ENCODE results near the gene TET2. TPM values are rescaled to one million over a fixed set of nuclear protein-coding genes. Genes with fewer than 3 reads are reported as not detected.

Gene TET2
- total RNA-seq, 1 experiment from 2014 or later = 3.4 TPM

- TF ChIP-seq ERG (CRISPR knock-in tag; IDR thresholded peaks at IDR 0.05) (no peak), MLX (CRISPR knock-in tag; IDR thresholded peaks at IDR 0.05) (no peak), MAX (CRISPR knock-in tag; IDR thresholded peaks at IDR 0.05) (no peak), ZNF121 (CRISPR knock-in tag; IDR thresholded peaks at IDR 0.05) (no peak), ZNF512 (CRISPR knock-in tag; IDR thresholded peaks at IDR 0.05; ENCODE audit: borderline replicate concordance) (no peak), ZNF281 (CRISPR knock-in tag; IDR thresholded peaks at IDR 0.05) (no peak), USF2 (CRISPR knock-in tag; IDR thresholded peaks at IDR 0.05) (no peak)
- POLR2A ChIA-PET = no interaction called here
- peaks cover 2% of the 10 kb centered on the region; the same call in 1 of the 2 replicates for H3K36me3 Mint-ChIP-seq
- no peak overlapping the region for H3K4me3 Mint-ChIP-seq
- H3K4me1 Mint-ChIP-seq = no peaks in the 10 kb centered on the region
- ATAC-seq = no peak
- no peak overlapping the region for H3K27ac Mint-ChIP-seq
- peaks cover 5% of the 10 kb centered on the region for H3K27me3 Mint-ChIP-seq (ENCODE audit: low read depth)
- CTCF ChIA-PET = no interaction called here
- no peak for DNase-seq (ENCODE audit: low spot score)
- peaks cover 54% of the 10 kb centered on the region for H3K9me3 Mint-ChIP-seq
Observed at GRCh38 chr4:105305019-105305836, 158.6 kb downstream of the TET2 start.

- Mint-ChIP-seq H3K27me3 (ENCODE audit: low read depth) (peaks cover 8% of the 10 kb centered on the region), H3K4me3 (no peak overlapping the region), H3K9me3 (peaks cover 54% of the 10 kb centered on the region), H3K4me1 (no peaks in the 10 kb centered on the region), H3K27ac (no peak overlapping the region), H3K36me3 (peaks cover 2% of the 10 kb centered on the region; the same call in 1 of the 2 replicates)
- ATAC-seq (no peak), DNase-seq (ENCODE audit: low spot score) (no peak)
- POLR2A ChIA-PET = no interaction called here
- CTCF ChIA-PET = no interaction called here
- TF ChIP-seq RELA (CRISPR knock-in tag; IDR thresholded peaks at IDR 0.05; ENCODE audit: borderline replicate concordance) (no peak), GTF2I (CRISPR knock-in tag; conservative IDR thresholded peaks at IDR 0.05) (no peak), JAZF1 (CRISPR knock-in tag; IDR thresholded peaks at IDR 0.05) (no peak), PRRX2 (CRISPR knock-in tag; IDR thresholded peaks at IDR 0.05) (no peak), E2F5 (CRISPR knock-in tag; IDR thresholded peaks at IDR 0.05) (no peak), MXD4 (CRISPR knock-in tag; IDR thresholded peaks at IDR 0.05; ENCODE audit: borderline replicate concordance) (no peak)
Observed at GRCh38 chr4:105306158-105306781, 159.6 kb downstream of the TET2 start.

Measured in WTC11 (cell line).